ENCODE measurements around the gene NPC1. TPM values are rescaled to one million over a fixed set of nuclear protein-coding genes. Genes with fewer than 3 reads are reported as not detected.

Gene NPC1
- polyA plus RNA-seq, 1 donor (not counting 4 experiments of a cell fraction or from before 2014, with no cell fraction given) = 49.9 TPM

- H3K27me3 ChIP-seq (ENCODE audit: control insufficient read depth, extremely low read depth, insufficient read depth, low read length) = no peaks in the 10 kb centered on the region
- H2AFZ ChIP-seq (ENCODE audit: control insufficient read depth, low read length) = no peak overlapping the region
- no peak overlapping the region for H3K4me2 ChIP-seq (ENCODE audit: control insufficient read depth, extremely low read depth, insufficient read depth, low read depth, low read length)
- peaks cover 20% of the 10 kb centered on the region for H3K4me1 ChIP-seq (ENCODE audit: control insufficient read depth, extremely low read depth, insufficient read depth, low read length)
- H3K9ac ChIP-seq (ENCODE audit: control insufficient read depth, extremely low read depth, insufficient read depth, low read length) = no peak overlapping the region
- H4K20me1 ChIP-seq (ENCODE audit: control insufficient read depth, extremely low read depth, insufficient read depth, low read length) = no peaks in the 10 kb centered on the region
- DNase-seq (ENCODE audit: low read depth, low spot score) (no peak), FAIRE-seq (no peak)
- no peak for TF ChIP-seq EZH2 (IDR thresholded peaks at IDR 0.05; ENCODE audit: low read length)
- TF ChIP-seq CTCF (optimal IDR thresholded peaks at IDR 0.05 in 1 of 3, IDR thresholded peaks at IDR 0.05 in 1 of 3, conservative IDR thresholded peaks at IDR 0.05 in 1 of 3; ENCODE audit: extremely low read depth in 1 of 3, insufficient read depth in 2 of 3, low read length in 3 of 3) = no peak
- dilution Hi-C loops (cut with MboI; ENCODE audit: extremely low pct_ligation_motif_present, low sequenced_read_pairs) = no loop called here
- no peaks in the 10 kb centered on the region for H3K36me3 ChIP-seq (ENCODE audit: control insufficient read depth in 2 of 2, extremely low read depth in 1 of 2, insufficient read depth in 2 of 2, low read length in 2 of 2)
- no peaks in the 10 kb centered on the region for H3K9me1 ChIP-seq (ENCODE audit: control insufficient read depth, extremely low read depth, insufficient read depth, low read length)
- no peak overlapping the region for H3K4me3 ChIP-seq (ENCODE audit: control insufficient read depth in 2 of 3, extremely low read depth in 1 of 3, insufficient read depth in 2 of 3, low read depth in 1 of 3, low read length in 3 of 3)
- no peaks in the 10 kb centered on the region for H3K9me3 ChIP-seq (ENCODE audit: control insufficient read depth, low read depth, low read length)
- no peak overlapping the region for H3K27ac ChIP-seq (ENCODE audit: control insufficient read depth, insufficient read depth, low read length)
- H3K79me2 ChIP-seq (ENCODE audit: control insufficient read depth, insufficient read depth, low read length) = no peaks in the 10 kb centered on the region
Observed at GRCh38 chr18:23632615-23633014, 46.3 kb upstream of the NPC1 start.

- H3K4me1 ChIP-seq (ENCODE audit: control insufficient read depth, extremely low read depth, insufficient read depth, low read length) = peaks cover 29% of the 10 kb centered on the region
- peak overlapping the region in 1 of 3 experiments; percentile 59 for H3K4me3 ChIP-seq (ENCODE audit: control insufficient read depth in 2 of 3, extremely low read depth in 1 of 3, insufficient read depth in 2 of 3, low read depth in 1 of 3, low read length in 3 of 3)
- TF ChIP-seq EZH2 (IDR thresholded peaks at IDR 0.05; ENCODE audit: low read length) (no peak), CTCF (optimal IDR thresholded peaks at IDR 0.05 in 1 of 3, IDR thresholded peaks at IDR 0.05 in 1 of 3, conservative IDR thresholded peaks at IDR 0.05 in 1 of 3; ENCODE audit: extremely low read depth in 1 of 3, insufficient read depth in 2 of 3, low read length in 3 of 3) (peak in 2 of 3 experiments; percentile 10 to 41)
- dilution Hi-C loops (cut with MboI; ENCODE audit: extremely low pct_ligation_motif_present, low sequenced_read_pairs) = no loop called here
- peak overlapping the region; percentile 92 for H3K4me2 ChIP-seq (ENCODE audit: control insufficient read depth, extremely low read depth, insufficient read depth, low read depth, low read length)
- peak overlapping the region; percentile 52 for H3K9ac ChIP-seq (ENCODE audit: control insufficient read depth, extremely low read depth, insufficient read depth, low read length)
- no peaks in the 10 kb centered on the region for H3K27me3 ChIP-seq (ENCODE audit: control insufficient read depth, extremely low read depth, insufficient read depth, low read length)
- DNase-seq (ENCODE audit: low read depth, low spot score) (peak; percentile 54), FAIRE-seq (peak; percentile 75)
- peak overlapping the region; percentile 64 for H3K27ac ChIP-seq (ENCODE audit: control insufficient read depth, insufficient read depth, low read length)
- peak overlapping the region; percentile 73 for H2AFZ ChIP-seq (ENCODE audit: control insufficient read depth, low read length)
- no peaks in the 10 kb centered on the region for H3K9me1 ChIP-seq (ENCODE audit: control insufficient read depth, extremely low read depth, insufficient read depth, low read length)
- H3K79me2 ChIP-seq (ENCODE audit: control insufficient read depth, insufficient read depth, low read length) = no peaks in the 10 kb centered on the region
- H4K20me1 ChIP-seq (ENCODE audit: control insufficient read depth, extremely low read depth, insufficient read depth, low read length) = no peaks in the 10 kb centered on the region
- no peaks in the 10 kb centered on the region for H3K9me3 ChIP-seq (ENCODE audit: control insufficient read depth, low read depth, low read length)
- no peaks in the 10 kb centered on the region for H3K36me3 ChIP-seq (ENCODE audit: control insufficient read depth in 2 of 2, extremely low read depth in 1 of 2, insufficient read depth in 2 of 2, low read length in 2 of 2)
Observed at GRCh38 chr18:23631746-23632145, 45.4 kb upstream of the NPC1 start.
